MM.1S (cell line): ENCODE data around the gene FSTL1.

Experiments
- DNase-seq: peaks from one replicate; pipeline ENCODE4 v3.0.0-alpha.2; 2015
- H2AFZ ChIP-seq: fragments of 300-600 bp; sonication (generic); 2 replicates; pipeline ENCODE4 v1.6.0; 2016; ENCODE audit warnings: antibody characterized with exemption, low read length
- H3F3A ChIP-seq: fragments of 300-600 bp; sonication (generic); 2 replicates; pipeline ENCODE4 v1.6.1; 2016; ENCODE audit warnings: mild to moderate bottlenecking, antibody characterized with exemption, low read length, moderate library complexity, mixed read lengths; ENCODE audit not compliant: insufficient read depth
- H3K27ac ChIP-seq: fragments of 300-600 bp; sonication (generic); 2 replicates; pipeline ENCODE4 v1.5.1; 2016; ENCODE audit warnings: mild to moderate bottlenecking, low read length
- H3K27me3 ChIP-seq: fragments of 300-600 bp; sonication (generic); replicated peaks from 2 replicates; pipeline ENCODE4 v1.6.0; 2016; ENCODE audit warnings: low read length; ENCODE audit not compliant: insufficient read depth
- H3K36me3 ChIP-seq: fragments of 300-600 bp; sonication (generic); replicated peaks from 2 replicates; pipeline ENCODE4 v1.6.1; 2016; ENCODE audit warnings: mild to moderate bottlenecking, low read length, mixed read lengths; ENCODE audit not compliant: insufficient read depth
- H3K4me1 ChIP-seq: fragments of 300-600 bp; sonication (generic); 2 replicates; pipeline ENCODE4 v1.6.1; 2016; ENCODE audit warnings: low read length, mixed read lengths
- H3K4me2 ChIP-seq: fragments of 300-600 bp; sonication (generic); 2 replicates; pipeline ENCODE4 v1.6.0; 2016; ENCODE audit warnings: low read depth, low read length
- H3K4me3 ChIP-seq: fragments of 300-600 bp; sonication (generic); 2 replicates; pipeline ENCODE4 v1.5.1; 2016; ENCODE audit warnings: low read length, mixed read lengths
- H3K79me2 ChIP-seq: fragments of 300-600 bp; sonication (generic); 2 replicates; pipeline ENCODE4 v1.6.1; 2016; ENCODE audit warnings: mixed run types, low read length, mixed read lengths
- H3K9ac ChIP-seq: fragments of 300-600 bp; sonication (generic); 2 replicates; pipeline ENCODE4 v1.6.1; 2016; ENCODE audit warnings: low read length, mixed read lengths
- H3K9me2 ChIP-seq: fragments of 300-600 bp; sonication (generic); replicated peaks from 2 replicates; pipeline ENCODE4 v1.6.1; 2016; ENCODE audit warnings: mild to moderate bottlenecking, low read length, mixed read lengths; ENCODE audit not compliant: insufficient read depth
- H3K9me3 ChIP-seq: fragments of 300-600 bp; sonication (generic); replicated peaks from 2 replicates; pipeline ENCODE4 v1.6.1; 2016; ENCODE audit warnings: mild to moderate bottlenecking, low read length, mixed read lengths; ENCODE audit not compliant: insufficient read depth
- H4K20me1 ChIP-seq: fragments of 300-600 bp; sonication (generic); 2 replicates; pipeline ENCODE4 v1.6.1; 2016; ENCODE audit warnings: mild to moderate bottlenecking, low read length, moderate library complexity, mixed read lengths; ENCODE audit not compliant: insufficient read depth
- CTCF ChIP-seq: fragments of 300-600 bp; sonication (generic); IDR thresholded peaks from 2 replicates; pipeline ENCODE4 v1.5.1; 2016; ENCODE audit warnings: antibody characterized with exemption, low read length, mixed read lengths
- EZH2 ChIP-seq: fragments of 300-600 bp; sonication (generic); optimal IDR thresholded peaks from 2 replicates; pipeline ENCODE3; 2017; ENCODE audit warnings: low read depth, mild to moderate bottlenecking, antibody characterized with exemption, low read length, mixed read lengths
- EZH2phosphoT487 ChIP-seq: fragments of 300-600 bp; sonication (generic); IDR thresholded peaks from 2 replicates; pipeline ENCODE4 v1.6.1; 2018; ENCODE audit warnings: antibody characterized with exemption, low read length

FSTL1 gene, protein sequence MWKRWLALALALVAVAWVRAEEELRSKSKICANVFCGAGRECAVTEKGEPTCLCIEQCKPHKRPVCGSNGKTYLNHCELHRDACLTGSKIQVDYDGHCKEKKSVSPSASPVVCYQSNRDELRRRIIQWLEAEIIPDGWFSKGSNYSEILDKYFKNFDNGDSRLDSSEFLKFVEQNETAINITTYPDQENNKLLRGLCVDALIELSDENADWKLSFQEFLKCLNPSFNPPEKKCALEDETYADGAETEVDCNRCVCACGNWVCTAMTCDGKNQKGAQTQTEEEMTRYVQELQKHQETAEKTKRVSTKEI

GRCh38 chr3:120450600-120451271, at the start of gene FSTL1:
Gene FSTL1, minus strand, starts transcription at chr3:120450992. Its CDS starts 246 bp downstream, at chr3:120450746.
- Histone ChIP-seq H3K27me3 (no peaks in the 10 kb centered on the region), H3F3A (no peaks in the 10 kb centered on the region), H2AFZ (peak within 1 kb of the TSS; percentile 95), H3K4me2 (peak within 1 kb of the TSS; percentile 88), H3K79me2 (no peaks in the 10 kb centered on the region), H3K36me3 (no peaks in the 10 kb centered on the region), H3K9me2 (no peaks in the 10 kb centered on the region), H4K20me1 (no peaks in the 10 kb centered on the region), H3K27ac (no peak within 1 kb of the TSS), H3K9me3 (no peaks in the 10 kb centered on the region), H3K4me1 (no peaks in the 10 kb centered on the region), H3K4me3 (peak within 1 kb of the TSS; percentile 79), H3K9ac (peak within 1 kb of the TSS; percentile 18; the same call in 1 of the 2 replicates)
- TF ChIP-seq EZH2 (no peak), CTCF (no peak), EZH2phosphoT487 (no peak)
- DNase-seq = no peak

GRCh38 chr3:120498556-120499346, 48.0 kb upstream of the FSTL1 start:
- Histone ChIP-seq H3K4me2 (no peak overlapping the region), H3K9me3 (no peaks in the 10 kb centered on the region), H3K27me3 (no peaks in the 10 kb centered on the region), H3K36me3 (no peaks in the 10 kb centered on the region), H3K9me2 (no peaks in the 10 kb centered on the region), H3K4me1 (no peaks in the 10 kb centered on the region), H4K20me1 (no peaks in the 10 kb centered on the region), H3K27ac (no peak overlapping the region), H3K9ac (no peak overlapping the region), H3K4me3 (no peak overlapping the region), H3K79me2 (no peaks in the 10 kb centered on the region), H2AFZ (no peak overlapping the region), H3F3A (no peaks in the 10 kb centered on the region)
- TF ChIP-seq EZH2 (no peak), CTCF (no peak), EZH2phosphoT487 (no peak)
- DNase-seq = no peak

DNA sequence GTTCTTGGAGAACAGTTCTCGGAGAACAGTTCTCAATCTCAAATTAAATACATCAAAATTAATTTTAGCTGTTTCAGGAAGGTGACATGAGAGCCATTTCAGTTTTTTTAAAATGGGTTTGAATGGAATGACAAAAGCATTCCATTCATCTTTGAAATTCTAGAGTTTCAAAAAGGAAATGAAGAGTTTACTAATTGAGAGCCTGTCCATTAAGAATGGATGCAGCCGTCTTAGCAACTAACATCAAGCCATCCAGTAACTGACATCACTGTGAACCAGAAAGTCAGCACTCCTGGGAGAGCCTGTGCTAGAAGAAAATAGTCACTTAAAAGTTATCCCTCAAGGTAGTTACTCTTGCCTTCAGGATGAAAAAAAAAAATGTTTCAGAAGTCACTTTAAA, 47.0 kb upstream of the FSTL1 start:
- H2AFZ ChIP-seq = no peak overlapping the region

More for the DNA sequence above, 47.0 kb upstream of the FSTL1 start:
- Histone ChIP-seq H3F3A (no peaks in the 10 kb centered on the region), H3K27me3 (no peaks in the 10 kb centered on the region), H3K79me2 (no peaks in the 10 kb centered on the region), H3K36me3 (no peaks in the 10 kb centered on the region), H3K9me2 (no peaks in the 10 kb centered on the region), H4K20me1 (no peaks in the 10 kb centered on the region), H3K27ac (no peak overlapping the region), H3K9ac (no peak overlapping the region), H3K4me1 (no peaks in the 10 kb centered on the region), H3K4me3 (no peak overlapping the region), H3K4me2 (no peak overlapping the region), H3K9me3 (no peaks in the 10 kb centered on the region)
- no peak for DNase-seq
- TF ChIP-seq CTCF (no peak), EZH2 (no peak), EZH2phosphoT487 (no peak)
